HG02763 (cell line): ENCODE measurements around the gene ZFP82.

Experiments
- ATAC-seq: cut with Tn5 transposase; IDR thresholded peaks from one replicate; pipeline ENCODE4 v1.9.1; 2021; ENCODE audit warnings: mild to moderate bottlenecking, moderate library complexity; ENCODE audit not compliant: unreplicated experiment

ZFP82 gene

GRCh38 chr19:36373638-36374156, 44.7 kb downstream of the ZFP82 start:
- no peak for ATAC-seq

- no peak for ATAC-seq
Measured at GRCh38 chr19:36371886-36372285, 46.6 kb downstream of the ZFP82 start.

DNA sequence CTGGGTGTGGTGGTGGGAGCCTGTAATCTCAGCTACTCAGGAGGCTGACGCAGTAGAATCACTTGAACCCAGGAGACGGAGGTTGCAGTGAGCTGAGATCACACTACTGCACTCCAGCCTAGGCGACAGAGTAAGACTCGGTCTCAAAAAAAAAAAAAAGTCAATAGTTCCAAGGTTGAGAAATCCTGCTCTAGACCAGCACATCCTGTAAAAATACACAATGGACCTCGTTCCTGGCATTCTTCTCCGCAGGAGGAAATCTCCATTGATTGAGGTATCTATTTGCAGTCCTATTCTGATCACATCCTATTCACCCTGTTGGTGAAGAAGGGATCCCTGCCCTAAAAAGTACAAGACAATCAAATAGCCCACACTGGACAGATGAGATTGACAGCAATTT, 54.6 kb downstream of the ZFP82 start:
- ATAC-seq = no peak
